GM04504 (cell line): ENCODE measurements around the gene CSH1.
"Not testable (repeated sequence)": the region's sequence is repeated elsewhere in the genome, so short reads cannot be mapped to it uniquely, and the experiment has no call there.

Experiments used
- DNase-seq: peaks from one replicate; pipeline ENCODE4 v3.0.0-alpha.2; 2012; ENCODE audit warnings: low read depth

Gene CSH1

GRCh38 chr17:63896524-63897354, at the start of gene CSH1:
Gene CSH1 (minus strand): TSS chr17:63896574. CDS start chr17:63896511, 63 bp downstream.
- DNase-seq, result not testable (repeated sequence)

- no peak for DNase-seq
These were observed 49.5 kb upstream of the CSH1 start for GRCh38 chr17:63945784-63946439.

DNA sequence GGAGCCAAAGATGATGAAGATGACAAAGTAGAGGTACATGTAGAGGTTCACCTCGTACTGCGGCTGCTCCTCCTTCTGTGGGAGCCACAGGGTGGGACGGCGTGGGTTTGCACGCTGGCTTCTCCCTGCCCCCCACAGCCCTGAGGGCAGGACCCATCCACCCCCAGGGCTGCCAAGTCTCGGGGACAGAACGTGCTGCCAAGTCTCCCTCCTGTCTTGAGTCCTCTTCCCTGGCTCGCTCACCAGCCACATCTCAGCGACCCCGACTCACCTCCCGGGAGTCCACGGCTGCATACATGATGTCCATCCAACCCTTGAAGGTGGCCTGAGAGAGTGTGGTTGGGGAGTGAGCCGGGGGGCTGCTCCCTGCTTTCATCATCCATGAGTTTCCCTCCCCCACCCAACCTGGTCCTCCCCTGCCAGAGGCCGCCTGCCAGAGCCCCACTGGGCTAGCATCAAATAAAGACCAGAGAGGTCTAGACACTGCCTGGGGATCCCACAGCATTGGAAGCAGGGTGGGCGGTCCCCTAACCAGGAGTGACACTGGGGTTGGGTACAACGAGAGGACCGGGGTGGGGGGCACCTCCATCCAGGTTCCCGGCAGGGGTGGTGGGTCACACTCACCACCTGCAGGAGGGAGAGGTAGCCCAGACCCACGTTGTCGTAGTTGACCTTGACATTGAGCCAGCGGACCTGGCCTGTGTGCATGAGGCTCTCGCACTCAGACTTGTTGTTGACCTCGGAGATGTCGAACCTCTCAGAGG, 48.5 kb upstream of the CSH1 start:
- DNase-seq, result no peak

DNA sequence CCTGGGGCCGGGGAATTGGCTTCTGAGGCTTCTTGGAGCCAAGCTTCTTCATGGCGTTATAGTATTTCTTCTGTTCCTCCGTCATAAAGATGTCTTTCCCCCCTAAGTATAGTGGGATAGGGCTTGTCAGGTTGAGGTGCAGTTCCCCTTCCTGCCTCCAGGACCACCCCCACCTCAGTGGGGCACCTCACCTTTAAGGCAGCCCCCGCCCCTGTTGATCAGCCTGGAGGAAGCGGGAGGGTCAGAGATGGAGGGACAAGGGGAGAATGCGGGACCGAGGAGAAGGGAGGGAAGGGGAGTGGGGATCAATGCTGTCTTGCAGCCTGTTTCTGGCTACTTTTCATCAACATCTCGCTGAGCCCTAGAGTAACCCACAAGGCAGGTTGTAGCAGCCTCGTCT, 47.4 kb upstream of the CSH1 start:
- no peak for DNase-seq

DNA sequence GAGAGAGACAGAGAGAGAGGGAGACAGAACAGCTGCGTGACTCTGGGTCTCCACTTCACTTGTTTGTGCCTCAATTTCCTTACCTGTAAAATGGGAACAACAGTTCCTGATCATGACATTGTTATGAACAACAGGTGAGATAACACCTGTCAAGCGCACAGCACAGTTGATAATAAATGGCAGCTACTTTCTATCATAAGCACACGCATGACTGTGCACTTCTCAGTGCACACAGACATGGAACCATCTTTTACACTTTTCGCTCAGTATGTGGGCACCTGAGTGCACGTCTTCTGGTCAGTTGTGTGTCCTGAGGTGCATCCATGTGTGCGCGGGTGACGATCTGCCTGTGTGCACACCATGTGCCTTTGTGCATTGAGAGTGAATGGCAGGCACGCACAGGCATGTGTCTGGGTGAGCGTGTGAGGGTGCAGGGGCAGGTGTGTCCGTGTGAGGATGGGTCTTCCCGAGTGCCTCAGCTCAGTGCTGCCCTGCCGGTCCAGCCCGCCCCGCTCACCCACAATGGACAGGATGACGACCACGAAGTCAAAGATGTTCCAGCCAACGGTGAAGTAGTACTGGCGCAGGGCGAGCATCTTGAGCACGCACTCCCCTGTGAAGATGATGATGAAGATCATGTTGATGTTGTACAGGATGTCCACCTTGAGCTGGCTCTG, 46.1 kb upstream of the CSH1 start:
- DNase-seq, result no peak

DNA sequence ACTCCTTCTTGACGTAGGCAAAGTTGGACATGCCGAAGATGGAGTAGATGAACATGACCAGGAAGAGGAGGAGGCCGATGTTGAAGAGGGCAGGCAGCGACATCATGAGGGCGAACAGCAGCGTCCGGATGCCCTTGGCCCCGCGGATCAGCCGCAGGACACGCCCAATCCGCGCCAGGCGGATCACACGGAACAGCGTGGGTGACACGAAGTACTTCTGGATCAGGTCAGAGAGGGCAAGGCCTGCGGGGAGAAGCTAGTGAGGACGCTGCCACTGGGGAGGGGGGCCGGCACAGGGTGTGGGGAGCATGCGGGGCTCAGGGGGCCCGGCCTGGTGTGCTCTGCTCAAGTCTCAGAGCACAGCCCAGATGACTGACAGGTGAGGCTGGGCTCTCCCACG, 45.4 kb upstream of the CSH1 start:
- no peak for DNase-seq

DNA sequence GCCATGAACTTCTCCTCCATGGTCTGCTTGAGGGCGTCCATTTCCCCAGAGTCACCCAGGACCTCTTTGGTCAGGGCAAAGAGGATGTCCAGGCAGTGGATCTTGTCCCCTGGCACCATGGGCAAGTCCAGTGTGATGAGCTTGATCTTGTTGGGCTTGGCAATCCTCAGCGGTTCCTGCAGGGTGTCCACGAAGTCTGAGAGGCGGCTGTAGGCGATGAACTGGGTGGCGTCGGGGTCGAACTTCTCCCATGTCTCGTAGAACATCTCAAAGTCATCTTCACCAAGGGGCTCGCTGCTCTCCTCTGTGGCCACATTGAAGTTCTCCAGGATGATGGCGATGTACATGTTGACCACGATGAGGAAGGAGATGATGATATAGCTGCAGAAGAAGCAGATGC, 44.8 kb upstream of the CSH1 start:
- DNase-seq, result no peak

DNA sequence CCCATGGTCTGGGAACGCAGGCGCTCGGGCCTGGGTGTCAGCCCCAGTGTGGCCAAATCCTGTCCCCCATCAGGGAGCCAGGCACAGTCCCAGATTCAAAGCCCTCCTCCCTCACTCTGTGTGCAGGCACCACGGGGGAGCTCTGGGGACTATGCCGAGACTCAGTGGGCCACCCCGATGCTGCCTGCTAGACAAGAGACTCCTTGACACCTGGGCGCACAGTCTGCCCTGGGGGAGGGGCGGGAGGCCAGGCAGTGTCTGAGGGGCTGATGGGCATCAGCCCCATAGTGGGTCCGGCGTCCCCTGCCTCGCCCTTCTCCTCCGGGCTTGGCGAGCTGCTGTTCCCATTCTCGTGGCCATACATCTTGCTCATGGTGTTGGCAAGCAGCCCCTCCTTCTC, 44.2 kb upstream of the CSH1 start:
- DNase-seq, result no peak

DNA sequence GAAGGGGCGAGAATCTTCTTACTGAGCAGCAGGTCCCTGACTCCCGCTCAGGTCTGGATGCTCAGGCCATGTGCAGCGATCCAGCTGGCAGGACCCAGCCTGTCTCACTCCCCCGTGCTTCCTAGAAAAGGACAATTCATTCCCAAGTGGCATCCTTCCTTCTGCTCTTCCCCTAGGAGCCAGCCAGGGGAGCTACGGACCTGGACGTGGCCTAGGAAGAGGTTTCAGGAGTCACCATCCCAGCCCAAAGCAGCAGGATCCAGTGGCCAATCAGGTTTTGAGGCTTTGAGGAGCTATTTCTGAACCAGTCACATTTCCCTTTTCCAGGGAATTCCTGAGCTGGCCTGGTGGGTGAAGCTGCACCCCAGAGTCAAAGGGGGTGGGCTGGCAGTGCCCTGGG, 43.5 kb upstream of the CSH1 start:
- no peak for DNase-seq

DNA sequence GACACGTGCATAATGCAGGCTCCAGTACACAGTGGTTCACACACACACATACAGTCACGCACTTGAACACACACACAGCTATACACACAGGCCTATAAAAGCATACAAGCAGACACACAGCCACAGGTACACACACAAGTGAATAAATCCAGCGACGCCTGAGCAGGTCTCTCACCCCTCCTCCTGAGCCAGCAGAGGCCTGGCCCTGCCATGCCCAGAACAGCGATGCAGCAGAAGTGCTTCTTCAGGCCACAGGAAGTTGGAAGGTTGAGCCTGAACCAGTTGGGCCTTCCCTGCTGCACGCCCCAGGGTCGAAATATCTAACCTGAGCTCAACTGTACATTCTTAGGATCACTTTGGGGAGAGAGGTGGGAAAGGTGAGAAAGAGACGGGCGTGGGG, 43.0 kb upstream of the CSH1 start:
- DNase-seq, result no peak

GRCh38 chr17:63937920-63938319, 41.5 kb upstream of the CSH1 start:
- no peak for DNase-seq

DNA sequence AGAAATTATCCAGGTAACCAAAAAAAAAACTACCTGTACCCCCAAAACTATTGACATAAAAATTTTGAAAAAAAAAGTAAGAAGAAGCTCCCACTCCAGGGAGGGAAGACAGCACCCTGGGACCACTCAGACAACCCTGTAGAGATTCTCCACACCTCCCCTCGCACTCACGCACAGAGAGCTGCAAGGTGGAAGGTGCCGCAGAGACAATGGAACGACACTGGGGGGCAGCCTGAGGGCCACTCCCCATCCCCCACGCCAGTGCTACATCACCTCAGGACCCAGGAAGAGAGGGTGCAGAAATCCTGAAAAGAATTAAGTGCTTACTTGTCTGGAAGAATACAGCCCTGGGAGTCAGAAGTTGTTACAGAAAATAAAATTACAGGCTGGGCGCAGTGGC, 40.9 kb upstream of the CSH1 start:
- DNase-seq, result no peak

DNA sequence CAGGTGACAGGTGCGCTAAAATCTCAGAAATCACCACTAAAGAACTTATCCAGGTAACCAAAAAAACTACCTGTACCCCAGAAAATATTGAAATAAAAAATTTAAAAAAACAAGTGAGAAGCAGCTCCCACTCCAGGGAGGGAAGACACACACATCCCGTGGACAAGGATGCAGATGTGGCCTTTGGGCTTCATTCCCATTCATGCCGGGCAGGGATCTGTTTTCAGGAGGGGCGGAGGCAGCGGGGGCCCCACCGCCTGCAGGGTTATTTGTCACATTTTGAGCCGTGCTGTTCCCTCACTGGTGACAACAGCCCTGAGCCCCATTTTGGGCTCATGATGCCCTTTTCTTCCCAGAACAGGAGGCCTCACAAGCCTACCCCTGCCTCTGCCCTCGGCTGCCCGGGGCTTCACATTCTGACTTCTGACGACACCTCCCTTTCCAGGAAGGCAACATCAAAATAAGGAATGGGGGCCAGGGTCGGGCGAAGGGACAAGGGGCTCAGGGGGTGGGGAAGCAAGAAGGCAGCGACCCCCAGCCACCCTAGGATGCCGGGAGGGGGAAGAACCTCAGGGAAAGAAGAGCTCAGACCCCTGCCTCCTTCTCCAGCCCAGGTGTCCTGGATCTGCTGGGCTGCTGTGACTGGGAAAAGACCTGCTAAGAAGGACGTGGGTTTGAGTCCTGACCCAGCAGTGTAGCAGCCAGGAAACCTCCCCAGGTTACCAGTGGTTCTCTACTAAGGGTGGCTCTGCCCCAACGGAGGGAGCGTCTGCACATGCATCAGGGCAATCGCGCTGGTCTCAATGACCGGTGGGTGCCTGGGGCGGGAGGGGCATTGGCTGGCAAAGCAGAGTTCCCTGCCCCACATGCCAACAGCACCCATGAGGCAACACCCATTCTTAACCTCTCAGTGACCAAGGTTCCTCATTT, 38.1 kb upstream of the CSH1 start:
- DNase-seq, result no peak

- DNase-seq, result no peak
These were observed 37.2 kb upstream of the CSH1 start for GRCh38 chr17:63933598-63933997.

- DNase-seq, result no peak
These were observed 36.3 kb upstream of the CSH1 start for GRCh38 chr17:63932721-63933120.

GRCh38 chr17:63931981-63932561, 35.7 kb upstream of the CSH1 start, which contains the start of gene CD79B:
Gene CD79B (minus strand): TSS chr17:63932331. CDS start chr17:63932261, 70 bp downstream.
- DNase-seq, result no peak

- no peak for DNase-seq
These were observed 34.7 kb upstream of the CSH1 start for GRCh38 chr17:63930951-63931575.

DNA sequence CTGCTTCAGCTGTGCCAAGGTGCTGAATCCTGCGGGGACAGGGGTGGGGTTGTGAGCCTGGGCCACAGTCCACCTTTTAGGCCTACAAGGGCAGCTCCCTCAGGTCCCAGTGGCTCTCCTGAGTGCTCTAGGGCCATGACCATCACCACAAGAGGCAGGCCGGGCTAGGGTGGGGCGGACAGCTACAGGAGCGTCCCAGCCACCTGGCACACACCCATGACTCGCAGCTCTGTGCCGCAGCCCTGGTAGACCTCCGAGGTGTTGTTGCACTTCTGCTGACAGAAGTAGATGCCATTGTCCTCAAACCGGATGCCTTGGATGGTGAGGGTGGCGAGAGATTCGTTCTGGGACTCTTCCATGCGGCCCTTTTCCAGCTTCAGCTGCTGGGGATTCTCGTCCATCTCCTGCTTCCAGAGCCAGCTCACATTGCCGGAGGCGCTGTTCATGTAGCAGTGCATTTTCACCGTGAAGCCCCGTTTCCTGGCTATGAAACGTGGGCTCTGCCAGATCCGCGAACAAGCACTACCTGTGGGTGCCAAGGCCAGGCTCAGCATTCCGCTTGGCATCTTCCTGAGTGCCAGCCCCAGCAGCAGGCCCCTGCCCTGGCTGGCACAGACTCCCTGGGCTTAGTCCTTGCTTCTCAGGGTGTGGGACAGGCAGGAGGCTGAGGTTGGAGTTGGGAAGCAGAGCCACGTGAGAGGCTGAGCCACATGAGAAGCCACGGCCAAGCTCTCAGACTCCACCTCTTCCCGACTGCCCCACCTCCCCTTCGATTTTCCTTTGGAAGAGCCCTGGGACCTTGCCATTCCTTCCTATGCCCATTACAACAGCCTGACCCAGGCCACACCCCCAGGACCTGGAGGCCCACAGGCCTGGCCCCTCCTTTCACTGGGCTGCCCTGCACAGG, 33.7 kb upstream of the CSH1 start:
- no peak for DNase-seq
